ENCODE results near the gene ACOXL.
"Not testable (repeated sequence)": the region's sequence is repeated elsewhere in the genome, so short reads cannot be mapped to it uniquely, and the experiment has no call there.

Gene ACOXL

GRCh38 chr2:111037128-111037527, 304.8 kb downstream of the ACOXL start:
- Histone ChIP-seq H3K27me3 (ENCODE audit: control insufficient read depth in 1 of 2, insufficient read depth in 2 of 2, low read length in 2 of 2) (no peaks in the 10 kb centered on the region), H3K4me1 (ENCODE audit: control insufficient read depth in 1 of 2, insufficient read depth in 2 of 2, low read length in 2 of 2) (peaks cover 17 to 26% of the 10 kb centered on the region in 2 donors), H3K9ac (ENCODE audit: low read depth in 1 of 2, low read length in 2 of 2) (no peak overlapping the region), H3K27ac (ENCODE audit: low read depth, low read length) (no peak overlapping the region), H3K36me3 (ENCODE audit: control insufficient read depth in 1 of 2, insufficient read depth in 2 of 2, low read length in 2 of 2) (no peaks in the 10 kb centered on the region), H3K4me3 (ENCODE audit: low read depth in 1 of 2, low read length in 2 of 2) (no peak overlapping the region), H3K9me3 (ENCODE audit: control insufficient read depth in 1 of 2, low read length in 2 of 2) (no peaks in the 10 kb centered on the region)

GRCh38 chr2:111039628-111040383, 307.4 kb downstream of the ACOXL start:
- Histone ChIP-seq H3K9ac (ENCODE audit: low read depth in 1 of 2, low read length in 2 of 2) (no peak overlapping the region), H3K4me1 (ENCODE audit: control insufficient read depth in 1 of 2, insufficient read depth in 2 of 2, low read length in 2 of 2) (no peaks in the 10 kb centered on the region), H3K4me3 (ENCODE audit: low read depth in 1 of 2, low read length in 2 of 2) (no peak overlapping the region), H3K27me3 (ENCODE audit: control insufficient read depth in 1 of 2, insufficient read depth in 2 of 2, low read length in 2 of 2) (no peaks in the 10 kb centered on the region), H3K36me3 (ENCODE audit: control insufficient read depth in 1 of 2, insufficient read depth in 2 of 2, low read length in 2 of 2) (no peaks in the 10 kb centered on the region), H3K27ac (ENCODE audit: low read depth, low read length) (no peak overlapping the region), H3K9me3 (ENCODE audit: control insufficient read depth in 1 of 2, low read length in 2 of 2) (no peaks in the 10 kb centered on the region)

GRCh38 chr2:111041398-111042202, 309.2 kb downstream of the ACOXL start:
- Histone ChIP-seq H3K27me3 (ENCODE audit: control insufficient read depth in 1 of 2, insufficient read depth in 2 of 2, low read length in 2 of 2) (no peaks in the 10 kb centered on the region), H3K9me3 (ENCODE audit: control insufficient read depth in 1 of 2, low read length in 2 of 2) (no peaks in the 10 kb centered on the region), H3K4me3 (ENCODE audit: low read depth in 1 of 2, low read length in 2 of 2) (no peak overlapping the region), H3K36me3 (ENCODE audit: control insufficient read depth in 1 of 2, insufficient read depth in 2 of 2, low read length in 2 of 2) (no peaks in the 10 kb centered on the region), H3K9ac (ENCODE audit: low read depth in 1 of 2, low read length in 2 of 2) (no peak overlapping the region), H3K27ac (ENCODE audit: low read depth, low read length) (no peak overlapping the region), H3K4me1 (ENCODE audit: control insufficient read depth in 1 of 2, insufficient read depth in 2 of 2, low read length in 2 of 2) (no peaks in the 10 kb centered on the region)

GRCh38 chr2:111042261-111042660, 309.9 kb downstream of the ACOXL start:
- Histone ChIP-seq H3K27me3 (ENCODE audit: control insufficient read depth in 1 of 2, insufficient read depth in 2 of 2, low read length in 2 of 2) (no peaks in the 10 kb centered on the region), H3K9me3 (ENCODE audit: control insufficient read depth in 1 of 2, low read length in 2 of 2) (no peaks in the 10 kb centered on the region), H3K4me1 (ENCODE audit: control insufficient read depth in 1 of 2, insufficient read depth in 2 of 2, low read length in 2 of 2) (no peaks in the 10 kb centered on the region), H3K27ac (ENCODE audit: low read depth, low read length) (no peak overlapping the region), H3K36me3 (ENCODE audit: control insufficient read depth in 1 of 2, insufficient read depth in 2 of 2, low read length in 2 of 2) (no peaks in the 10 kb centered on the region), H3K9ac (ENCODE audit: low read depth in 1 of 2, low read length in 2 of 2) (no peak overlapping the region), H3K4me3 (ENCODE audit: low read depth in 1 of 2, low read length in 2 of 2) (no peak overlapping the region)

GRCh38 chr2:111042772-111043771, 310.7 kb downstream of the ACOXL start:
- no peaks in the 10 kb centered on the region for H3K4me1 ChIP-seq (ENCODE audit: control insufficient read depth in 1 of 2, insufficient read depth in 2 of 2, low read length in 2 of 2)
- no peaks in the 10 kb centered on the region for H3K36me3 ChIP-seq (ENCODE audit: control insufficient read depth in 1 of 2, insufficient read depth in 2 of 2, low read length in 2 of 2)
- no peaks in the 10 kb centered on the region for H3K27me3 ChIP-seq (ENCODE audit: control insufficient read depth in 1 of 2, insufficient read depth in 2 of 2, low read length in 2 of 2)
- H3K27ac ChIP-seq (ENCODE audit: low read depth, low read length) = no peak overlapping the region
- no peak overlapping the region for H3K9ac ChIP-seq (ENCODE audit: low read depth in 1 of 2, low read length in 2 of 2)
- H3K9me3 ChIP-seq (ENCODE audit: control insufficient read depth in 1 of 2, low read length in 2 of 2) = no peaks in the 10 kb centered on the region
- no peak overlapping the region for H3K4me3 ChIP-seq (ENCODE audit: low read depth in 1 of 2, low read length in 2 of 2)

GRCh38 chr2:111044066-111044465, 311.7 kb downstream of the ACOXL start:
- Histone ChIP-seq H3K9me3 (ENCODE audit: control insufficient read depth in 1 of 2, low read length in 2 of 2) (no peaks in the 10 kb centered on the region), H3K4me3 (ENCODE audit: low read depth in 1 of 2, low read length in 2 of 2) (no peak overlapping the region), H3K36me3 (ENCODE audit: control insufficient read depth in 1 of 2, insufficient read depth in 2 of 2, low read length in 2 of 2) (no peaks in the 10 kb centered on the region), H3K4me1 (ENCODE audit: control insufficient read depth in 1 of 2, insufficient read depth in 2 of 2, low read length in 2 of 2) (peaks cover 0 to under 1% of the 10 kb centered on the region in 2 donors), H3K27me3 (ENCODE audit: control insufficient read depth in 1 of 2, insufficient read depth in 2 of 2, low read length in 2 of 2) (no peaks in the 10 kb centered on the region), H3K9ac (ENCODE audit: low read depth in 1 of 2, low read length in 2 of 2) (no peak overlapping the region), H3K27ac (ENCODE audit: low read depth, low read length) (no peak overlapping the region)

- H3K4me3 ChIP-seq (ENCODE audit: low read depth in 1 of 2, low read length in 2 of 2); H3K36me3 ChIP-seq (ENCODE audit: control insufficient read depth in 1 of 2, insufficient read depth in 2 of 2, low read length in 2 of 2); H3K4me1 ChIP-seq (ENCODE audit: control insufficient read depth in 1 of 2, insufficient read depth in 2 of 2, low read length in 2 of 2); H3K9me3 ChIP-seq (ENCODE audit: control insufficient read depth in 1 of 2, low read length in 2 of 2); H3K27me3 ChIP-seq (ENCODE audit: control insufficient read depth in 1 of 2, insufficient read depth in 2 of 2, low read length in 2 of 2); H3K27ac ChIP-seq (ENCODE audit: low read depth, low read length); H3K9ac ChIP-seq (ENCODE audit: low read depth in 1 of 2, low read length in 2 of 2): not testable (repeated sequence)
These were observed 312.9 kb downstream of the ACOXL start for GRCh38 chr2:111045236-111045635.

- Histone ChIP-seq H3K9me3 (ENCODE audit: control insufficient read depth in 1 of 2, low read length in 2 of 2) (no peaks in the 10 kb centered on the region), H3K27me3 (ENCODE audit: control insufficient read depth in 1 of 2, insufficient read depth in 2 of 2, low read length in 2 of 2) (no peaks in the 10 kb centered on the region)
These were observed 313.5 kb downstream of the ACOXL start for GRCh38 chr2:111045771-111046444.

GRCh38 chr2:111046670-111047069, 314.3 kb downstream of the ACOXL start:
- Histone ChIP-seq H3K27ac (ENCODE audit: low read depth, low read length) (no peak overlapping the region), H3K9me3 (ENCODE audit: control insufficient read depth in 1 of 2, low read length in 2 of 2) (no peaks in the 10 kb centered on the region), H3K27me3 (ENCODE audit: control insufficient read depth in 1 of 2, insufficient read depth in 2 of 2, low read length in 2 of 2) (no peaks in the 10 kb centered on the region), H3K4me3 (ENCODE audit: low read depth in 1 of 2, low read length in 2 of 2) (no peak overlapping the region), H3K9ac (ENCODE audit: low read depth in 1 of 2, low read length in 2 of 2) (no peak overlapping the region), H3K36me3 (ENCODE audit: control insufficient read depth in 1 of 2, insufficient read depth in 2 of 2, low read length in 2 of 2) (no peaks in the 10 kb centered on the region), H3K4me1 (ENCODE audit: control insufficient read depth in 1 of 2, insufficient read depth in 2 of 2, low read length in 2 of 2) (peaks cover 3 to 10% of the 10 kb centered on the region in 2 donors)

More at GRCh38 chr2:111045771-111046444, 313.5 kb downstream of the ACOXL start:
- Histone ChIP-seq H3K36me3 (ENCODE audit: control insufficient read depth in 1 of 2, insufficient read depth in 2 of 2, low read length in 2 of 2) (no peaks in the 10 kb centered on the region), H3K9ac (ENCODE audit: low read depth in 1 of 2, low read length in 2 of 2) (no peak overlapping the region), H3K4me1 (ENCODE audit: control insufficient read depth in 1 of 2, insufficient read depth in 2 of 2, low read length in 2 of 2) (peaks cover 3 to 10% of the 10 kb centered on the region in 2 donors), H3K27ac (ENCODE audit: low read depth, low read length) (no peak overlapping the region), H3K4me3 (ENCODE audit: low read depth in 1 of 2, low read length in 2 of 2) (no peak overlapping the region)

Measured in duodenal mucosa (tissue), 2 donors.